Activated CD8-positive, alpha-beta T cell treated with anti-CD3 and anti-CD28 coated beads, Interleukin-2, amount 10 ng/mL, durations not matched to agents 7 days and 5 days (primary cell): ENCODE measurements around the gene LOXL3. TPM values are rescaled to one million over a fixed set of nuclear protein-coding genes. Genes with fewer than 3 reads are reported as not detected.

ENCODE experiments used
- ATAC-seq: fragments of 150-1000 bp; cut with Tn5 transposase; one replicate; pipeline ENCODE4 v1.10.0; 2021; ENCODE audit warnings: moderate library complexity
- CTCF ChIA-PET: fragments of 350-600 bp; sonication (Branson Sonifier 250); formaldehyde crosslinking; loops from one replicate; lab custom pipeline; 2021; ENCODE audit warnings: antibody characterized with exemption; lab: Charles Lee
- POLR2A ChIA-PET: fragments of 350-600 bp; sonication (Branson Sonifier 250); formaldehyde crosslinking; loops from one replicate; lab custom pipeline; 2021; ENCODE audit warnings: antibody characterized with exemption; lab: Charles Lee
- DNase-seq: peaks from one replicate; pipeline ENCODE4 v3.0.0-alpha.2; 2020
- H3K27ac Mint-ChIP-seq: one replicate; pipeline ENCODE4 v1.8.0; 2021; ENCODE audit warnings: mild to moderate bottlenecking, mixed read lengths
- H3K27me3 Mint-ChIP-seq: one replicate; pipeline ENCODE4 v1.8.0; 2021; ENCODE audit warnings: low read depth, mixed read lengths
- H3K36me3 Mint-ChIP-seq: one replicate; pipeline ENCODE4 v1.8.0; 2021; ENCODE audit warnings: low read depth, mixed read lengths
- H3K4me1 Mint-ChIP-seq: one replicate; pipeline ENCODE4 v1.8.0; 2021; ENCODE audit warnings: low read depth, mixed read lengths
- H3K4me3 Mint-ChIP-seq: one replicate; pipeline ENCODE4 v1.8.0; 2021; ENCODE audit warnings: mild to moderate bottlenecking, mixed read lengths
- H3K9me3 Mint-ChIP-seq: one replicate; pipeline ENCODE4 v1.8.0; 2022; ENCODE audit warnings: mixed read lengths; ENCODE audit not compliant: insufficient read depth
- total RNA-seq, 2 experiments: library from RNA; stranded (reverse); gene quantifications; one replicate each; pipeline ENCODE4 v1.2.3, GENCODE V29; 2021

The LOXL3 gene
- total RNA-seq, 2 experiments from 2014 or later = 0.21 to 0.23 TPM

DNA sequence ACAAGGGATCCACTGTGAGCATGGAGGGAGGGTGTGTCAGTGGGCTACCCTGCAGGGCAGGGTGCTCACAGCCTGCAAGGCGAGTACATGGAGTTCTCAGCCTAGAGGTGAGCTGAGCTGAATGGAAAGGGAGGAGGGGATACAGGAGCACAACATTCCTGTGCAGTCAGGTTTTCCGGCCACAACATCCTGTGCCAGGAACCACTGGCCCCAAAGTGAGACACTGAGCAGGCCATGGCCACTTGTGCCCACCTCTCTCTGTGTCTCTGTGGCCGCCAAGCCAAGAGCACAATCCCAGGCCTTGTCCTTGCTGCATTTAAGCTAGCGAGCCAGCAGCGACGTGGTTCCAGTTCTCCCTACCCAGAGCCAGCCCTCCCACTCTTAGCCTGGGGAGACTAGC lies 6.8 kb upstream of the LOXL3 start:
- no peaks in the 10 kb centered on the region for H3K9me3 Mint-ChIP-seq
- ChIA-PET POLR2A (interaction anchor here (0.7 kb wide), 1 partner anchor 387 kb away, joined by 4 read pairs; no protein-coding TSS in a partner anchor), CTCF (interaction anchor here (3.9 kb wide), 1 partner anchor 26 kb away, joined by 17 read pairs; no protein-coding TSS in a partner anchor)
- H3K36me3 Mint-ChIP-seq = peaks cover 23% of the 10 kb centered on the region
- peaks cover 12% of the 10 kb centered on the region for H3K27me3 Mint-ChIP-seq
- H3K4me3 Mint-ChIP-seq = no peak overlapping the region
- no peak overlapping the region for H3K27ac Mint-ChIP-seq
- no peak for ATAC-seq
- H3K4me1 Mint-ChIP-seq = peaks cover 42% of the 10 kb centered on the region
- DNase-seq = no peak

DNA sequence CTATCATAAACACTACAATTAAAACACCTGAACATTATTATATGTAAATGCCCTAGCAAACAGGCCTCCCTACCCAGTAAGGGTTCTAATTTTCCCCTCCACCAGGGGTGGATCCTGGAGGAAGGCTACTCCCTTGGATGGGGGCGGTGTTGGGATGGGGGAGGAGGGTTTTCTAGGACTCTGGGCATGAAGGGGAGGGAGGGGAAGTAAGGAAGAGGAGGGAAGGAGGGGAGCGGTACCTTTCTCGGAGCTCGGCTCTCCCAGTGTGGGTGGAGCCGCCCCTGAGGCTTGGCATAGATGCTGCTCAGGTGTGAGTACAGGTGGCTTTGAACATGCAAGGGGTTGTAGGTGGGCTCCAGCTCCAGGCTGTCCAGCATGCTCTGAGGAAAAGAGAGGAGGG lies 6.2 kb upstream of the LOXL3 start:
- Mint-ChIP-seq H3K9me3 (no peaks in the 10 kb centered on the region), H3K4me1 (peaks cover 47% of the 10 kb centered on the region), H3K4me3 (no peak overlapping the region), H3K36me3 (peaks cover 23% of the 10 kb centered on the region), H3K27me3 (peaks cover 12% of the 10 kb centered on the region), H3K27ac (no peak overlapping the region)
- ATAC-seq = no peak
- CTCF ChIA-PET = interaction anchor here (1.6 to 3.9 kb wide), 2 partner anchors 16 to 27 kb away, joined by 4 to 17 read pairs; no protein-coding TSS in a partner anchor
- DNase-seq = no peak
- POLR2A ChIA-PET = interaction anchor here (0.7 kb wide), 1 partner anchor 386 kb away, joined by 4 read pairs; no protein-coding TSS in a partner anchor

DNA sequence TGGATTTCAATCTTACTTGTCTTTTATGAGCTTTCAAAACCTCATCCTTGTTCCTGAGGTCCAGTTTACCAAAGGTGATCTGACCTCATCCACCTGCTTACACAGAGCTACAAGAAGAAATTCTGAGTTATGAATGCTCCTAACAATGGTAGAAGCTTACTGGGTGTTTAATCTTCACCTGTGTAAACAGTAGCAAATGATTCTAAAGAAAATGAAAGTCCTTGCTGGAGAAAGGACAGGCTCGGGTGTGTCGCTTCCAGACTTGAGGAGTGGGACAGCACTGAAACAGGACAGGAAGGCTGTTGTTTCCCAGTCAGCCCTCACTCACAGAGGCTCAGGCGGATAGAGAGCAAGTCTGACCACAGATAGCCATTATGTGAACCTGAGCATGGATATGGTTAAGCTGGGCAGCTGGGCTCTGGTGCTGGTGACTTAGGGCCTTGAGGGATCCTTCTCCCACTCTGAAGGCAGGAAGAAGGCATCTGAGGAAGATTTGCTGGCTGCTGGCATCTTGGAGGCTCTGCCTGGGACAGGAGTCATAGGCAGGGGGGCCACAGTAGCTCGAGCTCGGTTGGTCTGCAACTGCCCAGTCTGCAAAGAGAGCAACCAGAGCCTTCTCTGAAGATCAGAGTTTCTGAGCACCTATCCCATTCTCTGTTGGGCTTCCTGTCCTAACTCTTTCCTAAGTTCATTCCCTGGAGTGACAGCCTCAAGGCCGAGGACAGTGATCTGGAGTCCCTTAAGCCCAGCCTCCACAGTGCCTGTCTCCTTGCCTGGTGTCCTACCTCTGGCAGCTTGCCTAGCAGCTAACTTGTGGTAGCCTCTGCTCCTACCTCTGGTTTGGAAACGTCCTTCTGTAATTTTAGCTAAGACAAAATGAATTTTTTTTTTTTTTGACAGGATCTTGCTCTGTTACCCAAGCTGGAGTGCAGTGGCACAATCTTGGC lies 4.8 kb upstream of the LOXL3 start:
- Mint-ChIP-seq H3K9me3 (no peaks in the 10 kb centered on the region), H3K36me3 (peaks cover 23% of the 10 kb centered on the region), H3K4me3 (no peak overlapping the region), H3K27ac (no peak overlapping the region), H3K4me1 (peaks cover 52% of the 10 kb centered on the region), H3K27me3 (peaks cover 12% of the 10 kb centered on the region)
- ChIA-PET POLR2A (interaction anchor here (0.9 to 2.3 kb wide), 3 partner anchors 8 to 27 kb away, joined by 3 to 7 read pairs (median 4); no protein-coding TSS in a partner anchor), CTCF (interaction anchor here (1.4 to 3.9 kb wide), 5 partner anchors 15 to 51 kb away, joined by 3 to 17 read pairs (median 4); partner anchors contain the start of gene PCGF1)
- ATAC-seq = no peak
- DNase-seq = no peak

DNA sequence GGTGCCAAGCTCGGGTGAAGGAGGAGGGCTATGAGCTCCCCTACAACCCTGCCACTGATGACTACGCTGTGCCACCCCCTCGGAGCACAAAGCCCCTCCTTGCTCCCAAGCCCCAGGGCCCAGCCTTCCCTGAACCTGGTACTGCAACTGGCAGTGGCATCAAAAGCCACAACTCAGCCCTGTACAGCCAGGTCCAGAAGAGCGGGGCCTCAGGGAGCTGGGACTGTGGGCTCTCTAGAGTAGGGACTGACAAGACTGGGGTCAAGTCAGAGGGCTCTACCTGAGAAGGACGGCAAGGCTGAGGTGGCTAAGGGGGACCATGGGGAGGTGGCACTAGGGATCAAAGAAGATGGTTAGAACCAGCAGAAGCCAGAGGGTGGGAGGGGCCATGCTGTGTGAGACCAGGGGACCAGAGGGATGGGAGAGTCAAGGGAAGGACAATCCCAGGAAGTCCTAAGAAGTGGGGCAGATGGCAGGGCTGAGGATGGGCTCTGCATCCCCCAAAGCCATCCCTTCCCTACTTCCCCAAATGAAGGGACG lies 3.2 kb upstream of the LOXL3 start:
- no peaks in the 10 kb centered on the region for H3K9me3 Mint-ChIP-seq
- ATAC-seq (no peak), DNase-seq (no peak)
- ChIA-PET CTCF (interaction anchor here (1.3 to 3.9 kb wide), 3 partner anchors 12 to 49 kb away, joined by 3 to 17 read pairs (median 4); partner anchors contain the start of gene PCGF1), POLR2A (interaction anchor here (2.2 to 2.3 kb wide), 2 partner anchors 10 to 26 kb away, joined by 7 to 13 read pairs; no protein-coding TSS in a partner anchor)
- H3K4me3 Mint-ChIP-seq = peak overlapping the region; percentile 95
- peaks cover 23% of the 10 kb centered on the region for H3K36me3 Mint-ChIP-seq
- H3K4me1 Mint-ChIP-seq = peaks cover 53% of the 10 kb centered on the region
- no peak overlapping the region for H3K27ac Mint-ChIP-seq
- H3K27me3 Mint-ChIP-seq = peaks cover 12% of the 10 kb centered on the region

DNA sequence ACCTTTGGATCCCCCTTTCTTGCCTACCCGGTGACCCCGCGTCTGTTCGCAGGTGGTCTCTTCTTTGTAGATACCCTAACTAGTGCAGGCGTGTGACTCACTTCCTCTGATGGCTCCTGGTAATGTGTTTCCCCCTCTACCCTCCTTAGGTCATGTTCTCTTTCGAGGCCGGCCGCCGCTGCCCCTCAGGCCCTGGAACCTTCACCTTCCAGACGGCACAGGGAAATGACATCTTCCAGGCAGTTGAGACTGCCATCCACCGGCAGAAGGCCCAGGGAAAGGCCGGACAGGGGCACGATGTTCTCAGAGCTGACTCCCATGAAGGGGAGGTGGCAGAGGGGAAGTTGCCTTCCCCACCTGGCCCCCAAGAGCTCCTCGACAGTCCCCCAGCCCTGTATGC lies 2.4 kb upstream of the LOXL3 start:
- no peak overlapping the region for H3K27ac Mint-ChIP-seq
- peaks cover 47% of the 10 kb centered on the region for H3K4me1 Mint-ChIP-seq
- peak overlapping the region; percentile 95 for H3K4me3 Mint-ChIP-seq
- ATAC-seq = no peak
- ChIA-PET CTCF (interaction anchor here (0.7 to 1.6 kb wide), 3 partner anchors 11 to 31 kb away, joined by 3 to 5 read pairs (median 3); no protein-coding TSS in a partner anchor), POLR2A (interaction anchor here (2.2 kb wide), 1 partner anchor 11 kb away, joined by 13 read pairs; no protein-coding TSS in a partner anchor)
- H3K27me3 Mint-ChIP-seq = peaks cover 12% of the 10 kb centered on the region
- no peaks in the 10 kb centered on the region for H3K9me3 Mint-ChIP-seq
- peaks cover 23% of the 10 kb centered on the region for H3K36me3 Mint-ChIP-seq
- no peak for DNase-seq

DNA sequence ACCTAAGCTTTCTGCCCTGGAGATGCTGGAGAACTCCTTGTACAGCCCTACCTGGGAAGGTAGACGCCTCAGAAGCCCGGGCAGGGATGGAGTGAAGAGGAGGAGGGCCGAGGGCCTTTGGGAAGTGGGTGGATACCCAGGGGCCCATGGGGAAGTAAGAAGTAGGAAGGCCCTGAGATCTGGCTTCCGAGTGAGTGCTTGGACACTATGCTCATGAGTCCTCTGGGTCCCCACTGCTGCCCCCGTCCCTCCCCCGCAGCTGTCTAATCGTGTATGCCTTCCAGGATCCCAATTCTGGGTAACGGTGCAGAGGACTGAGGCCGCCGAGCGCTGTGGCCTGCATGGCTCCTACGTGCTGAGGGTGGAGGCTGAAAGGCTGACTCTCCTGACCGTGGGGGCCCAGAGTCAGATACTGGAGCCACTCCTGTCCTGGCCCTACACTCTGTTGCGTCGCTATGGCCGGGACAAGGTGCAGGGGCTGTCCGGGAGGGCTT lies 1.9 kb upstream of the LOXL3 start:
- DNase-seq = no peak
- no peak for ATAC-seq
- peak overlapping the region; percentile 95 for H3K4me3 Mint-ChIP-seq
- ChIA-PET CTCF (interaction anchor here (0.7 to 1.6 kb wide), 5 partner anchors 11 to 32 kb away, joined by 3 to 5 read pairs (median 3); no protein-coding TSS in a partner anchor), POLR2A (interaction anchor here (0.6 to 2.2 kb wide), 9 partner anchors 9 to 97 kb away, joined by 3 to 13 read pairs (median 4); partner anchors contain the start of gene WBP1)
- H3K27me3 Mint-ChIP-seq = peaks cover 10% of the 10 kb centered on the region
- peaks cover 23% of the 10 kb centered on the region for H3K36me3 Mint-ChIP-seq
- peak overlapping the region; percentile 93 for H3K27ac Mint-ChIP-seq
- H3K4me1 Mint-ChIP-seq = peaks cover 45% of the 10 kb centered on the region
- no peaks in the 10 kb centered on the region for H3K9me3 Mint-ChIP-seq

DNA sequence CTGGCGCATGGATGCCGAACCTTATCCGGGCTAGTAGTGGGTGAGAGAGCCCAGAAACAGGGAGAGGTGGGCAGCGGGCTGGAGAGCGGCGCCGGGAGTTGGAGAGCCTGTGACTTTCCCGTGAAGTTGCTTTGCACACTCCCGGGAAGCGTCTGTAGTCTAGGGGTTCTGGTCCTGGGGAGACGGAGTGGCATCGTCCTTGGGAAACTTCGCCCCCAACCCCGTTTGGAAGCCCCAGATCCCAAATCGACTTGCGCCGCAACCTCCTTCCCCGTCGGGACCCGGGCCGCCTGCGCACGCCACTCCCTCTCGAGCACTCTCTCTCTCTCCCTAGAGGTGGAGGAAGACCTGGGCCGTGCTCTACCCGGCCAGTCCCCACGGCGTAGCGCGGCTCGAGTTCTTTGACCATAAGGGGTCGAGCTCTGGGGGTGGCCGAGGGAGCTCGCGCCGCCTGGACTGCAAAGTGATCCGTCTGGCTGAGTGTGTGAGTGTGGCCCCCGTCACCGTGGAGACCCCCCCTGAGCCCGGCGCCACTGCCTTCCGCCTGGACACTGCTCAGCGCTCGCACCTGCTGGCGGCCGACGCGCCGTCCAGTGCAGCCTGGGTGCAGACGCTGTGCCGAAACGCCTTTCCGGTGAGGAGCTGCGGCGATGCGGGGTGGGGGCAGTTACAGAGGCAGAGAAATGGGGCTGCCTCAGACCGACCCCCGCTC lies 1.2 kb upstream of the LOXL3 start:
- Mint-ChIP-seq H3K27me3 (peaks cover 13% of the 10 kb centered on the region), H3K9me3 (no peaks in the 10 kb centered on the region), H3K4me1 (peaks cover 38% of the 10 kb centered on the region), H3K36me3 (peaks cover 23% of the 10 kb centered on the region), H3K27ac (peak overlapping the region; percentile 93), H3K4me3 (peak overlapping the region; percentile 95)
- CTCF ChIA-PET = interaction anchor here (0.7 to 1.6 kb wide), 4 partner anchors 10 to 32 kb away, joined by 3 to 5 read pairs (median 4); no protein-coding TSS in a partner anchor
- peak; percentile 60 for DNase-seq
- POLR2A ChIA-PET = interaction anchor here (0.6 to 2.2 kb wide), 10 partner anchors 8 to 97 kb away, joined by 3 to 13 read pairs (median 4); partner anchors contain the start of genes MRPL53 and WBP1
- ATAC-seq = peak; percentile 63

DNA sequence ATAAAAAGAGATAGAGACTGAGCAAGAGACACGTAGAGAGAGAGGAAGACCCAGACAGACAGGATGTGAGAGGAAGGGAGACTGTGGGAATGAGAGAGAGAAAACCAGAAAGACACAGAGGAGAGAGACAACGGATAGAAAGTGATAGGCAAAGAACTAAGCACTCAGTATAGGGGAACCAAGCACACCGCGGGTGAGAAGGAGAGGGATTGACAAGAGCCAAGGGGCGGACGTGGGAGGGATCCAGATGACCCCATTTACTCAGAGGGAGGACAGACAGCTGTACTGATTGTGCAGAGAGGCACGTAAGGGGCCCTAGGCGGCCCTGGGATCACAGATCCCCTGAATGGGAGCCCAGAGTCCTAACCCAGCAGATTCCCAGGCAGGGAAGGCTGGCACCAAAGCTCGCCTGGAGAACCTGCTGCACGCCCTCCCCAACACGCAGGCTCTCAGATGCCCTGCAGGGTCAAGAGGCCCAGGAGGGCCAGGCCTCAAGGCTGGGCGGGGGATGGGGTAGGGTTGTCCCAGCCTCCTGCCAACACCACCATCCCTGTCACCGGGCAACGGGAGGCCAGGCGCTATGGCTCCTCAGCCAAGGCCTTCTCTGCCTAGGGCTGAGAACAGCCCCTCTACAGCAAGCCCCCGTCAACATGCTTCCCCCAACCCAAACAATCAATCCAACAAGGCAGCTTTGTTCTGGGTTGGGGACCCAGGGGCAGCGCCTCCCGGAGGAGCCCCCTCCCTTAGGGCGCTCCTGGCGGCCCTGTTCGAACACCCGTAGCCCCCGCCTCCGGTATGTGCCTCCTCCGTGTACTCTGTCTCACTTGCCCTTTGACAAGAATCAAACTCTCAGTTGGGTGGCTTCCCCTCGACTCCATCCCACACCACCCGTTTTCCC lies 579 bp downstream of the LOXL3 start:
- no peaks in the 10 kb centered on the region for H3K9me3 Mint-ChIP-seq
- peak overlapping the region; percentile 87 for H3K27ac Mint-ChIP-seq
- H3K27me3 Mint-ChIP-seq = peaks cover 27% of the 10 kb centered on the region
- ATAC-seq = no peak
- peaks cover 43% of the 10 kb centered on the region for H3K4me1 Mint-ChIP-seq
- ChIA-PET POLR2A (interaction anchor here (0.9 to 1.5 kb wide), 2 partner anchors 21 to 81 kb away, joined by 3 to 4 read pairs; partner anchors contain the start of gene MRPL53), CTCF (interaction anchor here (0.9 to 2.0 kb wide), 3 partner anchors 32 to 70 kb away, joined by 3 to 4 read pairs (median 3); partner anchors contain the start of genes CCDC142 and TTC31)
- H3K4me3 Mint-ChIP-seq = peak overlapping the region; percentile 60
- peak; percentile 36 for DNase-seq
- H3K36me3 Mint-ChIP-seq = peaks cover 17% of the 10 kb centered on the region

DNA sequence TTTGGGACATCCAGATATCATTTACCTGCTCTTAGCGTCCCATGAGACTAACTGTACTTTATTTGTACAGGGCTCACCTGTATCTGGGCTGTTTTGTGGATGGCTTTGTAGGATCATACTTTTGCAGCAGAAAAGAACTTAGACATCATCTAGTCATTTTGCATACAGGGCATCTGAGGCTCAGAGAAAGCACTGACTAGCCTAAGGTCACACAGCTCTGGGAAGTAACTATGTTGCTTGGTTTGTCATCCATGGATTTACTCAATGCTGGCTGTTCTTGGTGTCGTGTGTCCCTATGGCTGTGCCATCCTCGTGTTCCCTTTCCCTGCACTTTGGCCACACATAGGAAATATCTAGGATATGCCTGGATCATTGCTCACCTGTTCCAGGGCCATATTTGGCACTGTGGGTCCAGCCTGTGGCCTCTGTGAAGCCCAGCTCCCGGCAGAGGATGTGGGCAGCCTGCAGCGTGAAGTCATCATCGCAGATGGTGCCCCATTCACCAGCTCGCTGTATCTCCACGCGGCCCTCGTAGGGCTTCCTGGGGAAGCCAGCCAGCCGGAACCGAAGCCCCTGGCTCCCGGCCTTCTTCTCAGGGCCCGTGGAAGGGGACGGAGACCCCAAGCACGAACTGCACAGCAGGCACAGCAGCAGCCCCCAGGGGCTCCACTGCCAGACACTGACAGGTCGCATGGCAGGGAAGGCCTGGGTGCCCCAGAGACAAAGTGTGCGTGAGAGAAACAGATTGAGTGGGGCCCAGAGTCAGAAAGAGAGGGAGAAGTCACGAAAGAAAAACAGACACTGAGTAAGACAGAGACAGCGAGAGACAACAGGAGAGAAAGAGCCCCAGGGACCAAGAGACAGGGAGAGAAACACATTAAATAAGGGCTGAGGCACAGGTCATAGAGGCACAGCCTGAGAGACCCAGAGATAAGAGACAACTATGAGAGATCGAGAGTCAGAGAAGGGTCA lies 1.5 kb downstream of the LOXL3 start:
- CTCF ChIA-PET = interaction anchor here (1.3 to 2.0 kb wide), 2 partner anchors 33 to 69 kb away, joined by 3 to 4 read pairs; partner anchors contain the start of genes CCDC142 and TTC31
- ATAC-seq (no peak), DNase-seq (no peak)
- no peak overlapping the region for H3K27ac Mint-ChIP-seq
- H3K4me1 Mint-ChIP-seq = peaks cover 43% of the 10 kb centered on the region
- H3K36me3 Mint-ChIP-seq = peaks cover 12% of the 10 kb centered on the region
- no peak overlapping the region for H3K4me3 Mint-ChIP-seq
- POLR2A ChIA-PET = interaction anchor here (0.6 to 1.8 kb wide), 4 partner anchors 19 to 33 kb away, joined by 3 to 5 read pairs (median 4); no protein-coding TSS in a partner anchor
- H3K9me3 Mint-ChIP-seq = no peaks in the 10 kb centered on the region
- peaks cover 35% of the 10 kb centered on the region for H3K27me3 Mint-ChIP-seq
